ENCODE results near the gene GGN.
A peak's percentile ranks its signal among the peaks of the same experiment; 100 is the strongest.
"Not testable (repeated sequence)": the region's sequence is repeated elsewhere in the genome, so short reads cannot be mapped to it uniquely, and the experiment has no call there.

Gene GGN

GRCh38 chr19:38360839-38361631 is 26.8 kb downstream of the GGN start:
- no peak for DNase-seq

DNA sequence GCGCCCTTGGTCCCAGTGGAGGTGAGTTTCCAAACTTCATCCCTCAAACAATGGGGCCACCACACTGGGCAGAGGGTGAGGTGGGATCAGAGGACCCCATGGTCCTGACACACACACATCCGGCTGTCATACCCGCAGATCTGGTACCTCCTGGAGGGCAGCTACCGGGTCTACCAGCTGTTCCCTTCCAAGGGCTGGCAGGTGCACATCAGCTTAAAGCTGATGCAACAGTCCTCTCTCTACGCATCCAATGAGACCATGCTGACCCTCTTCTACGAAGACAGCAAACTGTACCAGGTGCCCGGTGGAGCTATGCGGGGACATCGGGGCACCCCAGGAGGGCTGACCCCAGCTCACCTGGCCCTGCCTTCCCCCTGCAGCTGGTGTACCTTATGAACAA is 27.5 kb downstream of the GGN start:
- DNase-seq = no peak

GRCh38 chr19:38359242-38360021 is 28.4 kb downstream of the GGN start:
- no peak for DNase-seq

DNA sequence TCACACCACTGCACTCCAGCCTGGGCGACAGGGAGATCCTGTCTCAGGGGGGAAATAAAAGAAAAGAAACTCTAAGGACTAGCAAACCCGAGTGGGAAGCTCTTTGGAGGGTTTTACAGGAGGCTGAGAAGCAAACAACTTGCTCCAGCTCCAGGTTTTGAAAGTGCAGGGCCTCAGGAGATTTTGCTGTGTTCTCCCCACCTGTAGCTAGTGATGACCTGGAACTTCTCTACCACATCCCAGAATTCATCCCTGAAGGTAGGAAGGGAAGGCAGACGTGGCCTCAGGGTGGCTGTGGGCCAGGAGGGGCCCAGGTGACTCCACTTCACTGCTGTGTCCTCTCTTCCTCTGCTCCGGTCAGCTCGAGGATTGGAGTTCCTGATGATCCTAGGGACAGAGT is 29.8 kb downstream of the GGN start:
- DNase-seq = no peak

- no peak for DNase-seq
Measured at GRCh38 chr19:38355728-38356725, 31.8 kb downstream of the GGN start.

DNA sequence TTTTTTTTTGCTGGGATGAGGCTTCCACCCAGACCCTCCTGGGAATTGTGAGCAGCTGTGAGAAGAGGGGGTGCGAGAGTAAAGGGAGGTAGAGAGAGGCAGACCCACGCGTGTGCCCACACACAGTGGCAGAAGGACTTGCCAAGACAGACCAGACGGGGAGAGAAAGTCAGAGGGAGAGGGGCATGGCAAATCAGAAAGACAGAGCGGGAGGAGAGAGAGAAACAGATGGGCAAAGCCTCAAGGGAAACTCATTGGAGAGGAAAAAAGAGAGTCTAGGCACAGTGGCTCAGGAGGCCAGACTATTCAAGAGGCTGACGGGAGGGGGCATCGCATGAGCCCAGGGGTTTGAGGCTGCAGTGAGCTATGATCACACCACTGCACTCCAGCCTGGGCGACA is 35.2 kb downstream of the GGN start:
- DNase-seq = no peak

DNA sequence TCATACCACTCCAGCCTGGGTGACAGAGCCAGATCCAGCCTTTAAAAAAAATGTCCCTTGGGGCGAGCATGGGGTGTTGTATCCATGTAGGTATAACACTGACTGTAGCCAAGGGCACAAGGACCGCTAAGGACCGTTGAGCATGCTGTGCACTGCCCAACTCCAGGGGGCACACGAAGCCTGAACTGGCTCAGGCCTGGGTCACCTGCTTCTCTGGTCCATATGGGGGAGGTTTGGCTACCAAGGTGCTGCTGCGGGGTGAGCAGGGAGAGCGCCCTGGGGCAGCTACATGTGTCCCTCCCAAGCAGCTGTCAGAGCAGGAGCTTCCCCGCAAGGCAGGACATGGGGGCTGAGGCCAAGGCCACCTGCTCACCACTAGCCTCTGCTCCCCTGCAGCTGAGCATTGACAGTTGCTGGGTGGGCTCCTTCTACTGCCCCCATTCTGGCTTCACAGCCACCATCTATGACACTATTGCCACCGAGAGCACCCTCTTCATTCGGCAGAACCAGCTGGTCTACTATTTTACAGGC is 35.9 kb downstream of the GGN start:
- DNase-seq = no peak

DNA sequence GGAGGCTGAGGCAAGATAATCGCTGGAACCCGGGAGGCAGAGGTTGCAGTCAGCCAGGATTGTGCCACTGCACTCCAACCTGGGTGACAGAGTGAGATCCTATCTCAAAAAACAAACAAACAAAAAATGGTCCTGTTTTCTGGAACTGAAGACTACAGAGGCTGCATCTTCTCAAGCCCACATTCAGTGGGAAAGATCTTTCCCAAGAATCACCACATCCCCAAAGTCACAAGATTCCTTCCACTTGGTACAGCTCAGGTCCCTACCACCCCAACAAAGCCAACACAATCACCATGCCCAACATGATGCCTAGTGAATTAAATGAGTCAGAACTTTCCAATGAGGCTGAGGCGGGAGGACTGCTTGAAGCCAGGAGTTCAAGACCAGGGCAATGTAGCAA is 37.0 kb downstream of the GGN start:
- DNase-seq = no peak

GRCh38 chr19:38346837-38347236 is 41.0 kb downstream of the GGN start:
- no peak for DNase-seq

DNA sequence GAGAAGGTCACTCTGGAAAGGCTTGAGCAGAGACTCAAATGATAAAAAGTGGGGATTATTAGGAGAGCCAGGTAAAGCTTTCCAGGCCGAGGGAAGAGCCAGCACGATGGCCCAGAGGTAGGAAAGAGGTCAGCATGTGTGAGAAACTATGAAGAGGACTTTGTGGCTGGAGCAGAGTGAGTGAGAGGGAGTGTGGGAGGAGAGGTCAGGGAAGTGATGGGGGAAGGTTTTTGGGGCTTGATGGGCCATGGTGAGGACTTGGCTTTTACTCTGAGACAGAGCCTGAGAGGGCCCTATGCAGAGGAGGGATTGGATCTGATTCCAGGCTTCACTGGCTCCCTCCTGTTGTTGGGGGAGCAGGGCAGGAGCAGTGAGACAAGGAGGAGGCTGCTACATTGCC is 46.9 kb downstream of the GGN start:
- no peak for DNase-seq

GRCh38 chr19:38339011-38339410 is 48.8 kb downstream of the GGN start:
- not testable (repeated sequence) for DNase-seq

- no peak for DNase-seq
Measured at GRCh38 chr19:38337360-38337653, 50.5 kb downstream of the GGN start.

GRCh38 chr19:38336638-38337359 is 51.0 kb downstream of the GGN start:
- peak; percentile 78 for DNase-seq

GRCh38 chr19:38335949-38336637 is 51.7 kb downstream of the GGN start:
- peak; percentile 91 for DNase-seq

Data from GF-D8 (cell line).